ENCODE results near the gene FDXR. TPM values are rescaled to one million over a fixed set of nuclear protein-coding genes. Genes with fewer than 3 reads are reported as not detected.

FDXR gene
- total RNA-seq, 1 experiment from 2014 or later: 39.7 TPM

GRCh38 chr17:74877592-74878548 lies 5.1 kb upstream of the FDXR start:
- Histone ChIP-seq H2BK120ac (ENCODE audit: low read depth, low read length, poor library complexity, severe bottlenecking) (no peak overlapping the region), H3K18ac (ENCODE audit: insufficient read length, low read depth, low read length) (no peak overlapping the region), H3K56ac (ENCODE audit: insufficient read length, low read depth, low read length) (no peak overlapping the region), H4K20me1 (ENCODE audit: control insufficient read depth, insufficient read depth, insufficient read length) (no peaks in the 10 kb centered on the region), H3K27ac (ENCODE audit: insufficient read length, low read depth, low read length) (no peak overlapping the region), H3K9me3 (ENCODE audit: control insufficient read depth, low read depth, low read length) (no peaks in the 10 kb centered on the region), H3K4ac (ENCODE audit: low read depth, low read length) (no peak overlapping the region), H2BK5ac (ENCODE audit: insufficient read length, low read length) (no peak overlapping the region), H2BK12ac (ENCODE audit: insufficient read length, low read depth, low read length) (no peak overlapping the region), H3K4me2 (ENCODE audit: insufficient read depth, insufficient read length, low read length) (no peak overlapping the region), H3K27me3 (ENCODE audit: insufficient read depth, low read length) (no peaks in the 10 kb centered on the region), H3K23me2 (ENCODE audit: insufficient read length, low read depth, low read length, poor library complexity, severe bottlenecking) (peaks cover 4% of the 10 kb centered on the region), H2BK20ac (ENCODE audit: low read depth, low read length, poor library complexity, severe bottlenecking) (no peak overlapping the region), H3K79me2 (ENCODE audit: insufficient read depth, low read length) (no peaks in the 10 kb centered on the region), H2AK5ac (ENCODE audit: insufficient read length, low read length) (no peak overlapping the region), H3T11ph (ENCODE audit: low read length) (no peak overlapping the region), H3K79me1 (ENCODE audit: insufficient read depth, low read depth, low read length, poor library complexity, severe bottlenecking) (no peaks in the 10 kb centered on the region), H4K5ac (ENCODE audit: insufficient read length, low read depth, low read length) (no peak overlapping the region), H2AFZ (ENCODE audit: low read length) (no peak overlapping the region), H4K91ac (ENCODE audit: insufficient read length, low read depth, low read length) (no peak overlapping the region), H3K4me1 (ENCODE audit: insufficient read depth, low read length) (no peaks in the 10 kb centered on the region; the same call in 1 of the 2 replicates), H4K8ac (replicated peaks; ENCODE audit: insufficient read length, low read depth, low read length) (no peak overlapping the region), H3K23ac (ENCODE audit: insufficient read length, low read depth, low read length) (no peak overlapping the region), H3K9ac (ENCODE audit: extremely low read depth, insufficient read length, low read length) (no peak overlapping the region), H3K14ac (ENCODE audit: insufficient read depth, low read length) (no peak overlapping the region; the same call in 1 of the 2 replicates), H2BK15ac (ENCODE audit: low read depth, low read length) (no peak overlapping the region)
- H3K4me1 Mint-ChIP-seq: peaks cover 17 to 32% of the 10 kb centered on the region in 2 experiments
- no peak overlapping the region; a peak in 1 of 5 replicates for H3K4me3 Mint-ChIP-seq
- peaks cover 29% of the 10 kb centered on the region for H3K27me3 Mint-ChIP-seq (ENCODE audit: low read depth)
- TF ChIP-seq CTCF (conservative IDR thresholded peaks at IDR 0.05): no peak
- no peak for DNase-seq
- no peak overlapping the region; a peak in 1 of 7 replicates for H3K27ac Mint-ChIP-seq
- WGBS (ENCODE audit: extremely low coverage, insufficient read length, low lambda C conversion rate): no CpG with 5 or more reads among the region's 19 CpGs
- H3K9me3 Mint-ChIP-seq: no peaks in the 10 kb centered on the region
- H3K36me3 Mint-ChIP-seq (ENCODE audit: insufficient read depth in 1 of 3, low read depth in 3 of 3): no peaks in the 10 kb centered on the region

All from H9 (cell line).